NCI-H1436 treated with DMSO at 0.1 percent for 48 hours (cell line): ENCODE measurements around the gene TMEM269.

Experiments used
- DNase-seq: peaks from one replicate; lab custom pipeline; 2025; lab: John Stamatoyannopoulos, UW

The TMEM269 gene, protein sequence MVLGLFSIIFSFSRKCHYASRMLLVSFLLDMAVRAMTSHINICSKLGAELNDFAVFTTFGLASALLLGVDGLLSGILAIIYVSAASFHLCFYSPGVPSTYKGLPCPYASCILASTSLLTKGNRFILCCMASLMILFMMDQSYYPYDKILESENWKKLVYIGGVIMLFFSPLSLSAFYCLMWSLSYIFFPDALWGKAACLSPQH

GRCh38 chr1:42784946-42785693 lies at the start of gene TMEM269:
TMEM269 (plus strand) TSS chr1:42784991; CDS start chr1:42789894, 4,903 bp downstream.
- DNase-seq = no peak

DNA sequence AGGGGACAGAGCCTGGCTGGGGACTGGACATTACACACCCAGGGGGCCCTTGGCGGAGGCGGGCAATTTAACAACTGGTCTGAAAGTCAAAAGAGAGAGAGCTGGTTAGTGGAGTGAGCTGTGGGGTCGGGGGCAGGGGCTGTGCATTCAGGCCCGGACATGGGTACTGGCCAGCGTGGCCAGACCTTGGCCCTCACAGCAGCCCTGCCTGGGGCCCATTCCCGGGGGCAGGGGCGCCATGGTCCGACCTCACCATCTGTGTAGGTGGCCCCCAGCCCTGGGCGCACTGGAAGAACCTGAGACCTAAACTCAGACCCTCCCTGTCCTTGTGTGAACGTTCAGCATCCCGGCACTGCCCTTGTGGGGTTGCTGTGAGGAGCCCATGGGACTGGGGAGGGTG lies 49.7 kb upstream of the TMEM269 start:
- DNase-seq = no peak

DNA sequence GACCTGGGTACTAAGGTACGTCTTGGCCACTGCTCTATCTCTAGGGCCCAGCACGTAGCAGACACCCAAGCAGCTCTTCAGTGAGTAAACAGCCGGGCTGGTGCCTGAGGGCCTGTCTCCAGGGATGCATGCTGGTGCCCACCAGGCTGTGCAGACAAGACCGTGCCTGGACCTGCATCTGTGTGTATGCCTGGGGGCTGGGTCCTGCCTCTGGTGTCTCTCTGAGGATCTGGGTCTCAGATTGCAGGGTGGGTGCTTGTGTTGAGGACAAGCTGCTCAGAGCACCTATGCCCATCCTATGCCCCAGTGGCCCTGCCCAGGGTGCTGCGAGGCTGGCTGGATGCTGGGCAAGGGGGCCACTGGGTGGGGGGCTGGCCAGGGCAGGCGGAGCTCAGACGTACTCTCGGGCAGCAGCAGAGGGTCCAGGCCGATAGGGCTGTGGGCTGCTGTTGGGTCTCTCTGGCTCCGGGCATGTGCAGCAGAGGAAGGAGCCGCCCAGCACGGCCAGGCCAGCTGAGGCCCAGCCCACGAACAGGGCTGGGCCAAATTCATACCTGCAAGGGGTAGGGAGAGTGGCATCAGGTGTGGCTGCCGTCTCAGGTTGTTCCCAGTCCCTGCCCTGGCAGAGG lies 49.2 kb upstream of the TMEM269 start:
- DNase-seq = no peak

GRCh38 chr1:42736152-42736551 lies 48.6 kb upstream of the TMEM269 start:
- DNase-seq = no peak

- no peak for DNase-seq
Observed at GRCh38 chr1:42736571-42737200, 48.1 kb upstream of the TMEM269 start.

DNA sequence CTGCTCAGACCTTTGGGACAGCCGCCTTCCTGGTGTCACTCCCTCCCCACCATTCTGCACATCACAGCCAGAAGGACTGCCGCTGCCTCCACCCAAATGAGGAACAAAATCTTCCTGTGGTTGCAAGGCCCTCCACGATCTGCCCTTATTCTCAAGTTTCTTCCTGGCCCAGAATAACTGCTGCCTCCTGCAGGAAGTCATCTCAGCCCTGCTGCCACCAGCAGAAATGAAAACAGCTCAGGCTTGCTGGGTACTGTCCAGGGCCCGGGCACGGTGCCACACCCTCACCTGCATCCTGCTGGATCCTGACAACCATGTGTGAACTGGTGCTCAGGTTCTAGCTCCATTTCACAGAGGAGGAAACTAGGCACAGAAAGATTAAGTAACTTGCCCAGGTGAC lies 47.5 kb upstream of the TMEM269 start:
- DNase-seq = no peak

GRCh38 chr1:42737986-42738677 lies 46.7 kb upstream of the TMEM269 start:
- DNase-seq = no peak

GRCh38 chr1:42738678-42739226 lies 46.0 kb upstream of the TMEM269 start:
- DNase-seq = no peak

DNA sequence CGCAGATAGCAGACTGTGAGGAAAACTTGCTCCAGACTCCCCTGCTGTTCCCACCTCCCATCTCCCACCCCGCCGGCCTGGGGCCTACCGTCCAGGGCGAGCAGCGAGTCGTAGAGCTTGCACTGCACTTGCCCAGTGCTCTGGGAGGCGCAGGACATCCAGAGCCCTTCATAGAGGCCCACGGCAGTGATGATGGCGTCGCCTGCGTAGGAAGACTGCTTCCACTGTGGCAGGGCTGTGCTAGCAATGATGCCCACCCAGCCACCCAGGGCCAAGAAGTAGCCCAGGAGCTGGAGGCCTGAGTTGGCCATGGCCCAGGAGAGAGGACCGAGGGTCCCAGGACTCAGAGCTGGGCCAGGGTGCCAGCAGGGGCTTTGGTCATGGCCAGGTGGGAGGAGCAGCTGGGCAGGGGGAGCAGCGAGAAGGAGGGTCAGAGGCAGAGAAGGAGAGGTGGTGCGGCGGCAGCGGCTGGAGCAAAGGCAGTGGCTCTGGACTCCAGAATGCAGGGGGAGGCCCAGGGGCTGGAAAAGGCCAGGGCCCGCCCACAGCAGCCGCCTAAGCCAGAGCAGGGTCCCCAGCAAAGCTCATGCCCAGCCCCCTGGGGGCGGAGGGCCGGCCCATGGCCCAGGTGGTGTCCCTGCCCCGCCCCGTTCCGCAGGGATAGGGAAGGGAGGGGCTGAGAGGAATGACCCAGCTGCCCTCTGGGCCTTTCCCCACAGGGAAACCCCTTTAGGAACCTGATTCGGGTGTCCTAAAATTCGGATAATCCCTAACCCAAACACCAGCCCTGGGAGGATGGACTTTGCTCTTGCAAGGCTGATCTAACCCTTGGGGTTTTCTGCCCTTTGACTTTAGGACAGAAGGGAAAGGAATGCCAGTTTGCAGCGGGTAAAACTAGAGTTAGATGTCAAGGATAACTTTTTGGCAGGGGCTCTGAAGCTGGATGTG lies 44.8 kb upstream of the TMEM269 start, which contains the start of gene CLDN19:
TSS of gene CLDN19 (minus strand) at position 484 of the 948 bp plus-strand sequence. CDS start at position 311, 173 bp downstream.
- DNase-seq = no peak

GRCh38 chr1:42740851-42741580 lies 43.8 kb upstream of the TMEM269 start:
- DNase-seq = no peak

- no peak for DNase-seq
Observed at GRCh38 chr1:42741706-42742105, 43.1 kb upstream of the TMEM269 start.

- no peak for DNase-seq
Observed at GRCh38 chr1:42742141-42742540, 42.6 kb upstream of the TMEM269 start.

- no peak for DNase-seq
Observed at GRCh38 chr1:42742617-42743316, 42.0 kb upstream of the TMEM269 start.

DNA sequence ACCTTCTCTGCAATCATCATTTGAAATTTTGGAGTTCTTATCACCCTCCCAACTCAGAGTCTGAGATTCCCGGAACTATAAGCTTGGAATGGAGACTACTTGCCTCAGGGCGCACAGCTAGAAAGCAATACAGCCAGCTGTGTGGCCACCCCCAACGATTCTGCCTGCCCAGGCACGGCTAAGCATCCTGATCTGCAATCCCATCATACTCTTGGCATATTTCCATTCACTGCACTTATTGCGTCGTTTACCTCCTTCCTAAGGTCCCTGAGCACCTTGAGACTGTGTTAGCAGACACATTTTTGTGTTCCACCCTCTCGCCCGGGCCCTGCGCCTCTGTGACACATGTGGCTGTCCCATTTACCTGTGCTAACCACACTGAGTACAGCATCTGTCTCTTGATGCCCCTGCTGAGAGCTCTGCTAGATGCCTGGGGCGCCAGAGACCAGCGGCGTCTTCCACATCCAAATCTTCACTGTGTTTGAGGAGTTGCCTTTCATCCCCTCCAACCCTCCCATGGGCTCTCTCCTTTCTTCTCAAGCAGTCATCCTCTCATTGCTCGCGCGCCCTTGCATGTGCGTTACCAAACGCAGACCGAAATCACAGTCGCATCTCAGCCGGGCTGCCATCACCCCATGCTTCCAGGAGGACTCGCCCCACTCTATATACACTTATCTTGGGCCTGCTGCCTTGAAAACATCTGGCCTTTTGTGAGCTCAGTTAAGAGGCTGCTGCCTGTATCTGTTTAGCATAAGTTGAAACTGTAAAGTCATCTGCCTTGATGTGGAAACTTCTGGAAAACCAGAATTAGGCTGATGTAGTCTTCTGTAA lies 41.3 kb upstream of the TMEM269 start:
- no peak for DNase-seq

DNA sequence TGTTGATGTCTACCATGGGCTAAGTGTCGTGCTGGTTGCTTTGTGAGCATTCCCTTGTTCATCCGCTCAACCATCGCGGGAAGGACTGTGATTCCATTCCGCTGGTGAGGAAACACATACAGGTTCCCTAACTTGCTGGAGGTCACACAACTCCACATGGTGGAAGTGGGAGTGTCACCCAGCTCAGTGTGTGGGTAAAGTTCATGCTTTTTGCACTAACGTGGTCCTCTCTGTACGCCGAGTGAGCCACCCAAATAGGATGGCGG lies 40.7 kb upstream of the TMEM269 start:
- no peak for DNase-seq

DNA sequence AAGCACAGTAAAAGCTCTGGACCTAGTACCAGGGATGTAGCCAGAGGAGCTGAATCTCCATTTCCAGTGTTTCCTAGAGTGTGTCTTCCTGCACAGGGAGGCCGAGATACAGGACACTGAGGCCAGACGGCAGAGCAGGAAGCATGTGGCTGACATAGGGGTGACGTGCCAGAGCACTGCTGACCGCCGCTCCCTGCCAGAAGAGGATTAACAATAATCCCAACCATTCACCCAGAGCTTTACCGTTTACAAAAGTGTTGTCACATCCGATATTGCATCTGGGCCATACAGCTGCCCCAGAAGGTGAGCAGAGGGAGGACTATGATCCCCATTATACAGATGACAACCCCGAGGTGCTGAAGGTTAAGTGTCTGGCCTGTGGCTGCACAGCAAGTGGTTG lies 38.9 kb upstream of the TMEM269 start:
- no peak for DNase-seq

DNA sequence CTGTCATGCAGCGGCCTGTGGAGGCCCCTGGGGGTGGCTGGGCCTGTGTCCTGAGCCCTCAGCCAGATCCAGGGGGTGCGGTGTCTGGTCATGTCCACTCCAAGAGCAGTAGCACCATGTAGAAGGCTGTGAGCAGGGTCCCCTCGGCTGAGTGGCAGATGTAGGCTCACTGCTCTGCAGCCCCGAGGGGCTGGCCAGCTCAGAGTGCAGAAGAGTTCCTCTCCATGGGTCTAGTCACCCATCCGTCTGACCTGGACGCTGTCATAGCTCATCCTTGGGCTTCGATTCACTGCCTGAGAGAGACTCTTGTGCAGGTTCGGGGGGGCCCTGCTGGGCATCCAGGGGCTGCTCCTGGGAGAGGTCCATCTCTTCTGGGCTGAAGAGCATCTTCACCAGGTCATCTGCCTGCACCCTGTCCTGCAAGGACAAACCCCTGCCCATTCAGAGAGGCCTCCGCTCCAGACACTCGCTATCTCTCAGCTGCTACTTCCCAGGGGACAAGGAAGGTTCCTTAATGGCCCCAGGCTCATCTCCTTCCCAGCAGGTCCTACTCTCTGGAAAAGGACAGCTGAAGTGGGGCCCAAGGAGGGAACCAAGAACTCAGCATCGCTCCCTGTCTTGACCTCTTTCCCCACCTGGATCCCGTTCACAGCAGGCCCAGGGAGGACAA lies 38.2 kb upstream of the TMEM269 start:
- DNase-seq = no peak

DNA sequence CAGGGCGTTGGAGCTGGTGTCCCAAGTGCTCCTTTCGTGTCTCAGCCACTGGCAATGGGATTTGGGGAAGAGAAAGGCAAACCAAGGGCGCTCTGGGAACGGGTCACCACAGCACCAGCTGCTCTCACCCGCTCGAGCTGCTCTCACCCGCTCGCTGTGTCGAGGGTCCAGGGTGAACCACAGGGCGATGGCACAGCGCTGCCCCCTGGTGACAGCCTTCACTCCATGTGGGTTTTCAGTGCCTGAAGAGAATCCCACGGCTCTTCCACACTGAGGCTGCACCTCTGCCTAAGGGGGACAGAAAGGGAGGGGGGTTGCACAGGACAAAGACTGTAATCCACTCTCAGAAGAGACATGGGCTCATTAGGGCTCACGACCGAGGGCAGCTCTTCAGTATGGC lies 37.7 kb upstream of the TMEM269 start:
- DNase-seq = no peak
